ENCODE data around the gene HASPIN. TPM values are rescaled to one million over a fixed set of nuclear protein-coding genes. Genes with fewer than 3 reads are reported as not detected.

The HASPIN gene
- total and polyA plus RNA-seq, 9 of the 15 experiments (the other 6 are each of a cell fraction or from before 2014, with no cell fraction given), result 0.81 to 13.5 (median 9.9) TPM

DNA sequence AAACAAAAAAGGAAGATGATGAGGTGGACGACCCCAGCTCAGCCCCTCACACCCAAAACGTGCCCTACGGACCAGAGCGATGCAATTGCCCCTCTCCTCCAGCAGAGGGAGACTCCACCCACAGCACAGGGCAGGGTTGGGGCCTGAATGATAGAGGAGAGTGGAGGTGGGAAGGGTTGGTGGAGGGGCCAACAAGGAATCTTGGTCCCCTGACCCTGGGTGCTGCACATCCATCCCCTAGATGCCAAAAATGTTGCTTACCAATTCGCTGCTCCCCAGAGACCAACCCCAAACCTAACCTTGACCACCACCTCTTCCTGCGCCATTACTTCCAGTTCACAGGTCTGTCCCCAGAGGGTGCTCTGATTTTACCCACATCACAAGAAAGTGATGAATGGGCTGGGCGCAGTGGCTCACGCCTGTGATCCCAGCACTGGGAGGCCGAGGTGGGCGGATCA is 40.6 kb upstream of the HASPIN start (continued):
- TF ChIP-seq, protein P1, sequence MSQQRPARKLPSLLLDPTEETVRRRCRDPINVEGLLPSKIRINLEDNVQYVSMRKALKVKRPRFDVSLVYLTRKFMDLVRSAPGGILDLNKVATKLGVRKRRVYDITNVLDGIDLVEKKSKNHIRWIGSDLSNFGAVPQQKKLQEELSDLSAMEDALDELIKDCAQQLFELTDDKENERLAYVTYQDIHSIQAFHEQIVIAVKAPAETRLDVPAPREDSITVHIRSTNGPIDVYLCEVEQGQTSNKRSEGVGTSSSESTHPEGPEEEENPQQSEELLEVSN (IDR thresholded peaks at IDR 0.05; ENCODE audit: borderline replicate concordance in 1 of 2, extremely low read depth in 1 of 2, insufficient read depth in 1 of 2, insufficient read length in 1 of 2, low read depth in 1 of 2, low read length in 1 of 2, poor library complexity in 1 of 2, severe bottlenecking in 1 of 2), result no peak
- TF ChIP-seq ZBTB2 (IDR thresholded peaks at IDR 0.05) (no peak), ZNF445 (CRISPR knock-in tag; IDR thresholded peaks at IDR 0.05; ENCODE audit: low read depth) (no peak), CCAR2 (IDR thresholded peaks at IDR 0.05; ENCODE audit: low read depth, low read length) (no peak), YY1 (IDR thresholded peaks at IDR 0.05; ENCODE audit: borderline replicate concordance in 1 of 3, control insufficient read depth in 1 of 3, extremely low read depth in 1 of 3, insufficient read depth in 3 of 3, insufficient read length in 1 of 3, insufficient replicate concordance in 2 of 3, low read depth in 1 of 3, low read length in 2 of 3) (peak in 1 of 3 experiments; percentile 60), ZNF780A (CRISPR knock-in tag; IDR thresholded peaks at IDR 0.05) (no peak), NR2C1 (IDR thresholded peaks at IDR 0.05) (peak; percentile 36; the same call in 1 of the 2 replicates), NR2C1 (tag; IDR thresholded peaks at IDR 0.05) (no peak), POLR3G (IDR thresholded peaks at IDR 0.05; ENCODE audit: extremely low read depth, insufficient read length, insufficient replicate concordance) (no peak), KAT7 (CRISPR knock-in tag; IDR thresholded peaks at IDR 0.05; ENCODE audit: borderline replicate concordance) (no peak), BHLHE40 (IDR thresholded peaks at IDR 0.05; ENCODE audit: low read length) (peak; percentile 17; the same call in 1 of the 2 replicates), MED1 (CRISPR knock-in tag; IDR thresholded peaks at IDR 0.05; ENCODE audit: borderline replicate concordance) (no peak), RB1 (IDR thresholded peaks at IDR 0.05; ENCODE audit: low read depth) (0 out of 2 replicates have a peak, but pooled peaks have one; percentile 20), ZBED1 (IDR thresholded peaks at IDR 0.05) (no peak)
- TF ChIP-seq, protein P2, sequence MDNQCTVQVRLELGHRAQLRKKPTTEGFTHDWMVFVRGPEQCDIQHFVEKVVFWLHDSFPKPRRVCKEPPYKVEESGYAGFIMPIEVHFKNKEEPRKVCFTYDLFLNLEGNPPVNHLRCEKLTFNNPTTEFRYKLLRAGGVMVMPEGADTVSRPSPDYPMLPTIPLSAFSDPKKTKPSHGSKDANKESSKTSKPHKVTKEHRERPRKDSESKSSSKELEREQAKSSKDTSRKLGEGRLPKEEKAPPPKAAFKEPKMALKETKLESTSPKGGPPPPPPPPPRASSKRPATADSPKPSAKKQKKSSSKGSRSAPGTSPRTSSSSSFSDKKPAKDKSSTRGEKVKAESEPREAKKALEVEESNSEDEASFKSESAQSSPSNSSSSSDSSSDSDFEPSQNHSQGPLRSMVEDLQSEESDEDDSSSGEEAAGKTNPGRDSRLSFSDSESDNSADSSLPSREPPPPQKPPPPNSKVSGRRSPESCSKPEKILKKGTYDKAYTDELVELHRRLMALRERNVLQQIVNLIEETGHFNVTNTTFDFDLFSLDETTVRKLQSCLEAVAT (IDR thresholded peaks at IDR 0.05), result no peak
- TF ChIP-seq, protein P3, sequence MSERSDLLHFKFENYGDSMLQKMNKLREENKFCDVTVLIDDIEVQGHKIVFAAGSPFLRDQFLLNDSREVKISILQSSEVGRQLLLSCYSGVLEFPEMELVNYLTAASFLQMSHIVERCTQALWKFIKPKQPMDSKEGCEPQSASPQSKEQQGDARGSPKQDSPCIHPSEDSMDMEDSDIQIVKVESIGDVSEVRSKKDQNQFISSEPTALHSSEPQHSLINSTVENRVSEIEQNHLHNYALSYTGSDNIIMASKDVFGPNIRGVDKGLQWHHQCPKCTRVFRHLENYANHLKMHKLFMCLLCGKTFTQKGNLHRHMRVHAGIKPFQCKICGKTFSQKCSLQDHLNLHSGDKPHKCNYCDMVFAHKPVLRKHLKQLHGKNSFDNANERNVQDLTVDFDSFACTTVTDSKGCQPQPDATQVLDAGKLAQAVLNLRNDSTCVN (CRISPR knock-in tag; IDR thresholded peaks at IDR 0.05), result no peak
- TF ChIP-seq, protein P4, sequence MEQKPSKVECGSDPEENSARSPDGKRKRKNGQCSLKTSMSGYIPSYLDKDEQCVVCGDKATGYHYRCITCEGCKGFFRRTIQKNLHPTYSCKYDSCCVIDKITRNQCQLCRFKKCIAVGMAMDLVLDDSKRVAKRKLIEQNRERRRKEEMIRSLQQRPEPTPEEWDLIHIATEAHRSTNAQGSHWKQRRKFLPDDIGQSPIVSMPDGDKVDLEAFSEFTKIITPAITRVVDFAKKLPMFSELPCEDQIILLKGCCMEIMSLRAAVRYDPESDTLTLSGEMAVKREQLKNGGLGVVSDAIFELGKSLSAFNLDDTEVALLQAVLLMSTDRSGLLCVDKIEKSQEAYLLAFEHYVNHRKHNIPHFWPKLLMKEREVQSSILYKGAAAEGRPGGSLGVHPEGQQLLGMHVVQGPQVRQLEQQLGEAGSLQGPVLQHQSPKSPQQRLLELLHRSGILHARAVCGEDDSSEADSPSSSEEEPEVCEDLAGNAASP (IDR thresholded peaks at IDR 0.05), result no peak
- TF ChIP-seq, protein P5, sequence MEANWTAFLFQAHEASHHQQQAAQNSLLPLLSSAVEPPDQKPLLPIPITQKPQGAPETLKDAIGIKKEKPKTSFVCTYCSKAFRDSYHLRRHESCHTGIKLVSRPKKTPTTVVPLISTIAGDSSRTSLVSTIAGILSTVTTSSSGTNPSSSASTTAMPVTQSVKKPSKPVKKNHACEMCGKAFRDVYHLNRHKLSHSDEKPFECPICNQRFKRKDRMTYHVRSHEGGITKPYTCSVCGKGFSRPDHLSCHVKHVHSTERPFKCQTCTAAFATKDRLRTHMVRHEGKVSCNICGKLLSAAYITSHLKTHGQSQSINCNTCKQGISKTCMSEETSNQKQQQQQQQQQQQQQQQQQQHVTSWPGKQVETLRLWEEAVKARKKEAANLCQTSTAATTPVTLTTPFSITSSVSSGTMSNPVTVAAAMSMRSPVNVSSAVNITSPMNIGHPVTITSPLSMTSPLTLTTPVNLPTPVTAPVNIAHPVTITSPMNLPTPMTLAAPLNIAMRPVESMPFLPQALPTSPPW (CRISPR knock-in tag; IDR thresholded peaks at IDR 0.05), result no peak
